OCI-LY7 (cell line): Measurements from ENCODE around the gene EGFL7. TPM values are rescaled to one million over a fixed set of nuclear protein-coding genes. Genes with fewer than 3 reads are reported as not detected.

Experiments used
- BruUV-seq: library from RNA; stranded (reverse); fragments of 400-500 nt; replicated peaks from 2 replicates; lab custom pipeline; 2021; lab: Mats Ljungman, UMichigan
- CTCF ChIA-PET: fragments of 300-600 bp; sonication (Branson Sonifier 250); formaldehyde crosslinking; loops from one replicate; lab custom pipeline; 2022; ENCODE audit warnings: antibody characterized with exemption; ENCODE audit not compliant: unreplicated experiment; lab: Charles Lee
- POLR2A ChIA-PET: fragments of 300-600 bp; sonication (Branson Sonifier 250); formaldehyde crosslinking; loops from one replicate; lab custom pipeline; 2022; ENCODE audit warnings: antibody characterized with exemption; lab: Charles Lee
- DNase-seq: peaks from one replicate; pipeline ENCODE4 v3.0.0-alpha.2; 2015; ENCODE audit warnings: low spot score
- H2AFZ ChIP-seq: fragments of 200-600 bp; sonication (generic), shearing (Covaris generic); 2 replicates; pipeline ENCODE4 v1.6.1; 2014; ENCODE audit warnings: mild to moderate bottlenecking, antibody characterized with exemption, low read length, moderate library complexity
- H3K27ac ChIP-seq: fragments of 200-600 bp; sonication (generic); 2 replicates; pipeline ENCODE4 v1.5.1; 2014; ENCODE audit warnings: mixed run types, low read depth, mild to moderate bottlenecking, moderate library complexity, low read length, inconsistent platforms; ENCODE audit not compliant: poor library complexity, severe bottlenecking
- H3K36me3 ChIP-seq: fragments of 200-600 bp; sonication (generic); 2 replicates; pipeline ENCODE4 v1.6.1; 2014; ENCODE audit warnings: mild to moderate bottlenecking, antibody characterized with exemption, low read length, moderate library complexity, mixed read lengths; ENCODE audit not compliant: insufficient read depth
- H3K4me1 ChIP-seq: fragments of 200-600 bp; sonication (generic); 2 replicates; pipeline ENCODE4 v1.5.1; 2014; ENCODE audit warnings: mild to moderate bottlenecking, low read length; ENCODE audit not compliant: insufficient read depth, poor library complexity, severe bottlenecking
- H3K4me2 ChIP-seq: fragments of 200-600 bp; sonication (generic); 2 replicates; pipeline ENCODE4 v1.6.1; 2014; ENCODE audit warnings: mild to moderate bottlenecking, low read length
- H3K4me3 ChIP-seq: fragments of 200-600 bp; sonication (generic); 2 replicates; pipeline ENCODE4 v1.5.1; 2014; ENCODE audit warnings: mild to moderate bottlenecking, low read depth, low read length; ENCODE audit not compliant: poor library complexity, severe bottlenecking
- H3K79me2 ChIP-seq: fragments of 200-600 bp; sonication (generic); 2 replicates; pipeline ENCODE4 v1.6.1; 2016; ENCODE audit warnings: low read depth, mild to moderate bottlenecking, low read length, moderate library complexity, mixed read lengths; ENCODE audit not compliant: insufficient read depth
- H3K9me2 ChIP-seq: fragments of 200-600 bp; sonication (generic); 2 replicates; pipeline ENCODE4 v1.6.1; 2016; ENCODE audit warnings: mild to moderate bottlenecking, low read length, mixed read lengths; ENCODE audit not compliant: insufficient read depth
- H3K9me3 ChIP-seq: fragments of 200-600 bp; sonication (generic); 2 replicates; pipeline ENCODE4 v1.6.1; 2014; ENCODE audit warnings: mild to moderate bottlenecking, mixed run types, low read length, mixed read lengths
- H4K20me1 ChIP-seq: fragments of 200-600 bp; sonication (generic); 2 replicates; pipeline ENCODE4 v1.6.1; 2014; ENCODE audit warnings: mild to moderate bottlenecking, antibody characterized with exemption, low read length, moderate library complexity, mixed read lengths; ENCODE audit not compliant: insufficient read depth
- EZH2phosphoT487 ChIP-seq: fragments of 200-600 bp; sonication (generic); IDR thresholded peaks from 2 replicates; pipeline ENCODE4 v1.6.1; 2018; ENCODE audit warnings: low read depth, borderline replicate concordance, mild to moderate bottlenecking, mixed run types, antibody characterized with exemption, low read length, moderate library complexity, mixed read lengths
- intact Hi-C: fragments of 100-400 bp; cut with micrococcal nuclease; formaldehyde crosslinking; loops from one replicate; pipeline ENCODE4 v1.10.0; 2022; ENCODE audit not compliant: unreplicated experiment
- total RNA-seq, 2 experiments: library from RNA; depleted of rRNA in 1 of 2; stranded (reverse); fragments of >200 nt in 1 of 2; shearing (Covaris generic) in 1 of 2; gene quantifications; 2 replicates each; pipeline ENCODE4 v1.2.3, GENCODE V29; 2014 to 2022
- TF ChIP-seq, protein P1 (sequence below): fragments of 200-600 bp; sonication (generic); conservative IDR thresholded peaks from 2 replicates; pipeline ENCODE4 v1.5.1; 2014; ENCODE audit warnings: mild to moderate bottlenecking, antibody characterized with exemption, low read length, moderate library complexity, mixed read lengths

The EGFL7 gene
- total RNA-seq, 2 experiments from 2014 or later, result not detected

DNA sequence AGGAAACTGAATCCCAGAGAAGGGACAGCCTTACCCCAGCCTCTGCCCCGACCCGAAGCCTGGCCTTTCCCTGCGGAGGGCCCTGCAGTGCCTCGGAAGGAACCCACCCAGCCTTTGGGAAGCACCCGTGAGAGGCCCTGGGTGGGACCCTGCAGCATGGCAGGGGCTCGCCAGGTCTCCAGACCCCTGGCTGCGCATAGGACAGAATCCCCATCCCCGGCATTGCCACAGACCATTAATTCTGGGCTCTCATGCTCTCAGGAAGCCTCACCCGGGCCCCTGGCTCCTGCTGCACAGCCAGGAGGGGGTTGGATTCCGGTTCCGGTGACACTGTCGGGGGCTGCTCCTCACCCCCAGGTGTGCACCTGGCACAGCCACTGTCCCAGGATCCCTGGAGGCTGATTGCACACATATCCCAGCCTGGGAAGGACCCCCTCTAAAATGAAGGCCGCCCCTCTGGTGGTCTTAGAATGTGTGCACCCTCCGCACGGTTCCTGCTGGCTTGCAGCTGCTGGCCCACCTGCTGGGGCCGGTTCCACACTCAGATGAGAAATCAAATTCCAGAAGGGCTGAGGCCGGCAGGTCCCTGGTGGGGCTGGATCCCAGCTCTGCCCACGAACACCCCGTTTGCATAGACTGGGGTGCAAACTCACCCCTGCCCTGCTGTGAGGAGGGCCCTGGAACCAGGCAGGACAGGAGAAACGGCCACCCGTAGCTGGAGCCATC lies 4.7 kb downstream of the EGFL7 start:
- H4K20me1 ChIP-seq, result no peaks in the 10 kb centered on the region
- H3K9me2 ChIP-seq, result no peaks in the 10 kb centered on the region
- no peak for TF ChIP-seq EZH2phosphoT487
- TF ChIP-seq, protein P1, sequence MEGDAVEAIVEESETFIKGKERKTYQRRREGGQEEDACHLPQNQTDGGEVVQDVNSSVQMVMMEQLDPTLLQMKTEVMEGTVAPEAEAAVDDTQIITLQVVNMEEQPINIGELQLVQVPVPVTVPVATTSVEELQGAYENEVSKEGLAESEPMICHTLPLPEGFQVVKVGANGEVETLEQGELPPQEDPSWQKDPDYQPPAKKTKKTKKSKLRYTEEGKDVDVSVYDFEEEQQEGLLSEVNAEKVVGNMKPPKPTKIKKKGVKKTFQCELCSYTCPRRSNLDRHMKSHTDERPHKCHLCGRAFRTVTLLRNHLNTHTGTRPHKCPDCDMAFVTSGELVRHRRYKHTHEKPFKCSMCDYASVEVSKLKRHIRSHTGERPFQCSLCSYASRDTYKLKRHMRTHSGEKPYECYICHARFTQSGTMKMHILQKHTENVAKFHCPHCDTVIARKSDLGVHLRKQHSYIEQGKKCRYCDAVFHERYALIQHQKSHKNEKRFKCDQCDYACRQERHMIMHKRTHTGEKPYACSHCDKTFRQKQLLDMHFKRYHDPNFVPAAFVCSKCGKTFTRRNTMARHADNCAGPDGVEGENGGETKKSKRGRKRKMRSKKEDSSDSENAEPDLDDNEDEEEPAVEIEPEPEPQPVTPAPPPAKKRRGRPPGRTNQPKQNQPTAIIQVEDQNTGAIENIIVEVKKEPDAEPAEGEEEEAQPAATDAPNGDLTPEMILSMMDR, result no peak
- no TSS peak for BruUV-seq
- H3K36me3 ChIP-seq, result no peaks in the 10 kb centered on the region
- H2AFZ ChIP-seq, result no peak overlapping the region
- CTCF ChIA-PET, result no interaction called here
- POLR2A ChIA-PET, result no interaction called here
- no peaks in the 10 kb centered on the region for H3K79me2 ChIP-seq
- H3K9me3 ChIP-seq, result no peaks in the 10 kb centered on the region
- H3K4me3 ChIP-seq, result no peak overlapping the region
- H3K4me2 ChIP-seq, result no peak overlapping the region
- intact Hi-C loops, result no loop called here
- no peak overlapping the region for H3K27ac ChIP-seq
- no peak for DNase-seq
- H3K4me1 ChIP-seq, result peaks cover 4% of the 10 kb centered on the region

GRCh38 chr9:136667940-136668760 lies 5.4 kb downstream of the EGFL7 start:
- CTCF ChIA-PET, result no interaction called here

More at GRCh38 chr9:136667940-136668760, 5.4 kb downstream of the EGFL7 start:
- no peaks in the 10 kb centered on the region for H4K20me1 ChIP-seq
- no peaks in the 10 kb centered on the region for H3K79me2 ChIP-seq
- no peaks in the 10 kb centered on the region for H3K9me2 ChIP-seq
- intact Hi-C loops, result no loop called here
- no TSS peak for BruUV-seq
- H3K4me2 ChIP-seq, result no peak overlapping the region
- H3K27ac ChIP-seq, result no peak overlapping the region
- H3K36me3 ChIP-seq, result no peaks in the 10 kb centered on the region
- DNase-seq, result no peak
- peaks cover 4% of the 10 kb centered on the region for H3K4me1 ChIP-seq
- H3K4me3 ChIP-seq, result no peak overlapping the region
- TF ChIP-seq, protein P1, result 0 out of 2 replicates have a peak, but pooled peaks have one; percentile 26
- no peak for TF ChIP-seq EZH2phosphoT487
- no peaks in the 10 kb centered on the region for H3K9me3 ChIP-seq
- POLR2A ChIA-PET, result no interaction called here
- no peak overlapping the region for H2AFZ ChIP-seq
